Activated T-cell treated with anti-CD3 and anti-CD28 coated beads, Interleukin-2, amount 50 U/mL, for 24 hours (primary cell): ENCODE measurements around the gene ANKS1A.

Experiments used
- DNase-seq: peaks from one replicate; pipeline ENCODE4 v3.0.0-alpha.2; 2020
- H3K27ac Mint-ChIP-seq: 2 replicates; pipeline ENCODE4 v1.8.0; 2020; ENCODE audit warnings: mild to moderate bottlenecking, mixed read lengths
- H3K27me3 Mint-ChIP-seq: 2 replicates; pipeline ENCODE4 v1.8.0; 2020; ENCODE audit warnings: mixed read lengths
- H3K36me3 Mint-ChIP-seq: 2 replicates; pipeline ENCODE4 v1.8.0; 2020; ENCODE audit warnings: low read depth, mixed read lengths
- H3K4me1 Mint-ChIP-seq: 2 replicates; pipeline ENCODE4 v1.8.0; 2020; ENCODE audit warnings: low read depth, mixed read lengths
- H3K4me3 Mint-ChIP-seq: 2 replicates; pipeline ENCODE4 v1.8.0; 2020; ENCODE audit warnings: mild to moderate bottlenecking, moderate library complexity, mixed read lengths
- H3K9me3 Mint-ChIP-seq: 2 replicates; pipeline ENCODE4 v1.8.0; 2020; ENCODE audit warnings: mixed read lengths

Gene ANKS1A

GRCh38 chr6:35016502-35017321 lies 127.7 kb downstream of the ANKS1A start:
- Mint-ChIP-seq H3K9me3 (no peaks in the 10 kb centered on the region), H3K27ac (no peak overlapping the region), H3K36me3 (peaks cover 40% of the 10 kb centered on the region), H3K4me1 (peaks cover 4% of the 10 kb centered on the region), H3K27me3 (no peaks in the 10 kb centered on the region), H3K4me3 (no peak overlapping the region)
- DNase-seq, result no peak

- Mint-ChIP-seq H3K4me3 (no peak overlapping the region), H3K27ac (no peak overlapping the region), H3K9me3 (no peaks in the 10 kb centered on the region), H3K4me1 (peaks cover 1% of the 10 kb centered on the region), H3K36me3 (peaks cover 42% of the 10 kb centered on the region), H3K27me3 (no peaks in the 10 kb centered on the region)
- DNase-seq, result no peak
Observed at GRCh38 chr6:35017411-35018181, 128.5 kb downstream of the ANKS1A start.

- H3K36me3 Mint-ChIP-seq, result peaks cover 42% of the 10 kb centered on the region
- peaks cover 1% of the 10 kb centered on the region for H3K4me1 Mint-ChIP-seq
- DNase-seq, result no peak
- H3K9me3 Mint-ChIP-seq, result no peaks in the 10 kb centered on the region
- H3K4me3 Mint-ChIP-seq, result no peak overlapping the region
- no peak overlapping the region for H3K27ac Mint-ChIP-seq
- H3K27me3 Mint-ChIP-seq, result no peaks in the 10 kb centered on the region
Observed at GRCh38 chr6:35018182-35018519, 129.1 kb downstream of the ANKS1A start.

GRCh38 chr6:35018746-35019145 lies 129.7 kb downstream of the ANKS1A start:
- Mint-ChIP-seq H3K9me3 (no peaks in the 10 kb centered on the region), H3K36me3 (peaks cover 42% of the 10 kb centered on the region), H3K4me1 (peaks cover 1% of the 10 kb centered on the region), H3K27ac (no peak overlapping the region), H3K4me3 (no peak overlapping the region), H3K27me3 (no peaks in the 10 kb centered on the region)
- DNase-seq, result no peak

GRCh38 chr6:35019171-35019570 lies 130.1 kb downstream of the ANKS1A start:
- peaks cover 42% of the 10 kb centered on the region for H3K36me3 Mint-ChIP-seq

GRCh38 chr6:35019831-35020230 lies 130.8 kb downstream of the ANKS1A start:
- H3K4me1 Mint-ChIP-seq, result no peaks in the 10 kb centered on the region
- H3K9me3 Mint-ChIP-seq, result no peaks in the 10 kb centered on the region
- no peaks in the 10 kb centered on the region for H3K27me3 Mint-ChIP-seq
- no peak overlapping the region for H3K4me3 Mint-ChIP-seq
- DNase-seq, result no peak
- H3K27ac Mint-ChIP-seq, result no peak overlapping the region
- peaks cover 42% of the 10 kb centered on the region for H3K36me3 Mint-ChIP-seq

More at GRCh38 chr6:35019171-35019570, 130.1 kb downstream of the ANKS1A start:
- no peak for DNase-seq
- no peak overlapping the region for H3K27ac Mint-ChIP-seq
- no peaks in the 10 kb centered on the region for H3K9me3 Mint-ChIP-seq
- no peak overlapping the region for H3K4me3 Mint-ChIP-seq
- H3K4me1 Mint-ChIP-seq, result peaks cover 1% of the 10 kb centered on the region
- no peaks in the 10 kb centered on the region for H3K27me3 Mint-ChIP-seq

GRCh38 chr6:35021004-35021403 lies 131.9 kb downstream of the ANKS1A start:
- no peak for DNase-seq
- no peak overlapping the region for H3K27ac Mint-ChIP-seq
- H3K36me3 Mint-ChIP-seq, result peaks cover 42% of the 10 kb centered on the region
- H3K9me3 Mint-ChIP-seq, result no peaks in the 10 kb centered on the region
- no peak overlapping the region for H3K4me3 Mint-ChIP-seq
- H3K4me1 Mint-ChIP-seq, result no peaks in the 10 kb centered on the region
- H3K27me3 Mint-ChIP-seq, result no peaks in the 10 kb centered on the region

- Mint-ChIP-seq H3K9me3 (no peaks in the 10 kb centered on the region), H3K27me3 (no peaks in the 10 kb centered on the region), H3K4me1 (no peaks in the 10 kb centered on the region), H3K4me3 (no peak overlapping the region), H3K36me3 (peaks cover 25% of the 10 kb centered on the region), H3K27ac (no peak overlapping the region)
- no peak for DNase-seq
Observed at GRCh38 chr6:35023091-35024000, 134.3 kb downstream of the ANKS1A start.

GRCh38 chr6:35024551-35025054 lies 135.5 kb downstream of the ANKS1A start:
- Mint-ChIP-seq H3K36me3 (peaks cover 14% of the 10 kb centered on the region), H3K9me3 (no peaks in the 10 kb centered on the region), H3K27me3 (no peaks in the 10 kb centered on the region), H3K4me3 (no peak overlapping the region), H3K27ac (no peak overlapping the region), H3K4me1 (no peaks in the 10 kb centered on the region)
- no peak for DNase-seq

GRCh38 chr6:35025232-35026188 lies 136.5 kb downstream of the ANKS1A start:
- Mint-ChIP-seq H3K27me3 (no peaks in the 10 kb centered on the region), H3K4me3 (no peak overlapping the region), H3K36me3 (peaks cover 10% of the 10 kb centered on the region), H3K9me3 (no peaks in the 10 kb centered on the region), H3K27ac (no peak overlapping the region), H3K4me1 (no peaks in the 10 kb centered on the region)
- DNase-seq, result no peak

GRCh38 chr6:35026434-35027222 lies 137.6 kb downstream of the ANKS1A start:
- DNase-seq, result no peak
- Mint-ChIP-seq H3K36me3 (peaks cover 8% of the 10 kb centered on the region), H3K9me3 (no peaks in the 10 kb centered on the region)

GRCh38 chr6:35027807-35028206 lies 138.8 kb downstream of the ANKS1A start:
- H3K36me3 Mint-ChIP-seq, result peaks cover 6% of the 10 kb centered on the region
- no peaks in the 10 kb centered on the region for H3K27me3 Mint-ChIP-seq
- no peaks in the 10 kb centered on the region for H3K4me1 Mint-ChIP-seq
- no peak overlapping the region for H3K27ac Mint-ChIP-seq
- H3K9me3 Mint-ChIP-seq, result no peaks in the 10 kb centered on the region
- DNase-seq, result no peak
- H3K4me3 Mint-ChIP-seq, result no peak overlapping the region

More at GRCh38 chr6:35026434-35027222, 137.6 kb downstream of the ANKS1A start:
- Mint-ChIP-seq H3K27ac (no peak overlapping the region), H3K4me3 (no peak overlapping the region), H3K4me1 (no peaks in the 10 kb centered on the region), H3K27me3 (no peaks in the 10 kb centered on the region)
